Measurements from ENCODE around the gene NEK10. TPM values are rescaled to one million over a fixed set of nuclear protein-coding genes. Genes with fewer than 3 reads are reported as not detected.

NEK10 gene
- total RNA-seq, 1 experiment from 2014 or later: 0.34 TPM

- POLR2A ChIA-PET (ENCODE audit: low non-redundant PET): no interaction called here
- H3K27ac ChIP-seq (ENCODE audit: low read depth, low read length, poor library complexity, severe bottlenecking): no peak overlapping the region
These were observed 152.1 kb downstream of the NEK10 start for GRCh38 chr3:27216955-27217552.

GRCh38 chr3:27216295-27216855 is 152.8 kb downstream of the NEK10 start:
- POLR2A ChIA-PET (ENCODE audit: low non-redundant PET): no interaction called here

More at GRCh38 chr3:27216955-27217552, 152.1 kb downstream of the NEK10 start:
- Histone ChIP-seq H3K4me1 (ENCODE audit: insufficient read depth, low read length, poor library complexity, severe bottlenecking) (no peaks in the 10 kb centered on the region), H3K27me3 (replicated peaks; ENCODE audit: insufficient read depth, low read depth, low read length, poor library complexity) (no peaks in the 10 kb centered on the region), H3K36me3 (ENCODE audit: insufficient read depth, low read length, poor library complexity, severe bottlenecking) (no peaks in the 10 kb centered on the region), H3K4me3 (ENCODE audit: low read depth, low read length, poor library complexity, severe bottlenecking) (no peak overlapping the region), H3K9me3 (ENCODE audit: low read depth, low read length, poor library complexity, severe bottlenecking) (no peaks in the 10 kb centered on the region)
- CTCF ChIA-PET: no interaction called here
- intact Hi-C loops (cut with micrococcal nuclease; ENCODE audit: unreplicated experiment): no loop called here
- TF ChIP-seq CTCF (conservative IDR thresholded peaks at IDR 0.05; ENCODE audit: low read depth, low read length) (no peak), EZH2 (IDR thresholded peaks at IDR 0.05; ENCODE audit: borderline replicate concordance, low read depth, low read length, poor library complexity, severe bottlenecking) (no peak)
- no peak for DNase-seq (ENCODE audit: low spot score)
- no TSS peak for BruUV-seq (replicated peaks)

GRCh38 chr3:27213450-27213849 is 155.7 kb downstream of the NEK10 start:
- no TSS peak for BruUV-seq (replicated peaks)
- no peak overlapping the region for H3K27ac ChIP-seq (ENCODE audit: low read depth, low read length, poor library complexity, severe bottlenecking)
- CTCF ChIA-PET: no interaction called here

More at GRCh38 chr3:27216295-27216855, 152.8 kb downstream of the NEK10 start:
- no TSS peak for BruUV-seq (replicated peaks)
- no peak overlapping the region for H3K27ac ChIP-seq (ENCODE audit: low read depth, low read length, poor library complexity, severe bottlenecking)
- CTCF ChIA-PET: no interaction called here
- no peaks in the 10 kb centered on the region for H3K9me3 ChIP-seq (ENCODE audit: low read depth, low read length, poor library complexity, severe bottlenecking)
- TF ChIP-seq EZH2 (IDR thresholded peaks at IDR 0.05; ENCODE audit: borderline replicate concordance, low read depth, low read length, poor library complexity, severe bottlenecking): no peak
- no peak for TF ChIP-seq CTCF (conservative IDR thresholded peaks at IDR 0.05; ENCODE audit: low read depth, low read length)
- no peaks in the 10 kb centered on the region for H3K27me3 ChIP-seq (replicated peaks; ENCODE audit: insufficient read depth, low read depth, low read length, poor library complexity)
- no peaks in the 10 kb centered on the region for H3K4me1 ChIP-seq (ENCODE audit: insufficient read depth, low read length, poor library complexity, severe bottlenecking)
- DNase-seq (ENCODE audit: low spot score): no peak
- no peak overlapping the region for H3K4me3 ChIP-seq (ENCODE audit: low read depth, low read length, poor library complexity, severe bottlenecking)
- H3K36me3 ChIP-seq (ENCODE audit: insufficient read depth, low read length, poor library complexity, severe bottlenecking): no peaks in the 10 kb centered on the region
- intact Hi-C loops (cut with micrococcal nuclease; ENCODE audit: unreplicated experiment): no loop called here

More at GRCh38 chr3:27213450-27213849, 155.7 kb downstream of the NEK10 start:
- intact Hi-C loops (cut with micrococcal nuclease; ENCODE audit: unreplicated experiment): no loop called here
- POLR2A ChIA-PET (ENCODE audit: low non-redundant PET): no interaction called here
- DNase-seq (ENCODE audit: low spot score): no peak
- Histone ChIP-seq H3K4me1 (ENCODE audit: insufficient read depth, low read length, poor library complexity, severe bottlenecking) (no peaks in the 10 kb centered on the region), H3K36me3 (ENCODE audit: insufficient read depth, low read length, poor library complexity, severe bottlenecking) (no peaks in the 10 kb centered on the region), H3K9me3 (ENCODE audit: low read depth, low read length, poor library complexity, severe bottlenecking) (no peaks in the 10 kb centered on the region), H3K27me3 (replicated peaks; ENCODE audit: insufficient read depth, low read depth, low read length, poor library complexity) (no peaks in the 10 kb centered on the region), H3K4me3 (ENCODE audit: low read depth, low read length, poor library complexity, severe bottlenecking) (no peak overlapping the region)
- TF ChIP-seq EZH2 (IDR thresholded peaks at IDR 0.05; ENCODE audit: borderline replicate concordance, low read depth, low read length, poor library complexity, severe bottlenecking) (no peak), CTCF (conservative IDR thresholded peaks at IDR 0.05; ENCODE audit: low read depth, low read length) (no peak)
